Fibroblast of lung (primary cell): Measurements from ENCODE around the gene CFAP74. TPM values are rescaled to one million over a fixed set of nuclear protein-coding genes. Genes with fewer than 3 reads are reported as not detected.
"Not testable (repeated sequence)": the region's sequence is repeated elsewhere in the genome, so short reads cannot be mapped to it uniquely, and the experiment has no call there.

Experiments used
- DNase-seq, 2 donors: peaks; one replicate each; pipeline versions ENCODE4 v3.0.0 to v3.0.0-alpha.2; 2010; ENCODE audit warnings: low read depth in 2 of 2
- H2AFZ ChIP-seq: 2 replicates; pipeline ENCODE4 v1.5.1; 2012; ENCODE audit warnings: low read length, control low read depth, inconsistent platforms
- H3K27ac ChIP-seq: 2 replicates; pipeline ENCODE4 v1.5.1; 2011; ENCODE audit warnings: low read length, control low read depth; ENCODE audit not compliant: insufficient read depth
- H3K27me3 ChIP-seq: 2 replicates; pipeline ENCODE4 v1.5.1; 2011; ENCODE audit warnings: mild to moderate bottlenecking, low read length; ENCODE audit not compliant: control insufficient read depth, insufficient read depth
- H3K36me3 ChIP-seq: 2 replicates; pipeline ENCODE4 v1.5.1; 2011; ENCODE audit warnings: low read length; ENCODE audit not compliant: control insufficient read depth, insufficient read depth
- H3K4me1 ChIP-seq: 2 replicates; pipeline ENCODE4 v1.5.1; 2011; ENCODE audit warnings: low read length; ENCODE audit not compliant: control insufficient read depth, insufficient read depth; ENCODE audit errors: extremely low read depth
- H3K4me2 ChIP-seq: 2 replicates; pipeline ENCODE4 v1.5.1; 2011; ENCODE audit warnings: low read length, control low read depth; ENCODE audit not compliant: insufficient read depth; ENCODE audit errors: extremely low read depth
- H3K4me3 ChIP-seq, 4 experiments: fragments of 200-600 bp in 1 of 4; sonication (generic) in 1 of 4; replicated peaks in 1 of 4; 2 replicates each; pipeline ENCODE4 v1.5.1; 2011 to 2016; ENCODE audit warnings: low read length in 4 of 4, low read depth in 3 of 4, mild to moderate bottlenecking in 3 of 4, control low read depth in 2 of 4, inconsistent platforms in 1 of 4, mixed read lengths in 1 of 4; ENCODE audit not compliant: insufficient read depth in 1 of 4; ENCODE audit errors: control extremely low read depth in 1 of 4
- H3K79me2 ChIP-seq: 2 replicates; pipeline ENCODE4 v1.5.1; 2012; ENCODE audit warnings: mild to moderate bottlenecking, low read length, inconsistent platforms; ENCODE audit not compliant: control insufficient read depth, insufficient read depth
- H3K9ac ChIP-seq: 2 replicates; pipeline ENCODE4 v1.5.1; 2011; ENCODE audit warnings: mild to moderate bottlenecking, low read length, control low read depth; ENCODE audit not compliant: insufficient read depth
- H3K9me3 ChIP-seq: 2 replicates; pipeline ENCODE4 v1.5.1; 2012; ENCODE audit warnings: low read depth, low read length; ENCODE audit not compliant: control insufficient read depth, insufficient read depth
- H4K20me1 ChIP-seq: 2 replicates; pipeline ENCODE4 v1.5.1; 2011; ENCODE audit warnings: low read length; ENCODE audit not compliant: control insufficient read depth, insufficient read depth; ENCODE audit errors: extremely low read depth
- CTCF ChIP-seq, 2 donors: IDR thresholded peaks in 1 of 2; conservative IDR thresholded peaks in 1 of 2; 1 replicate in 1 of 2; 2 replicates in 1 of 2; pipeline ENCODE4 v1.5.1; 2011 to 2012; ENCODE audit warnings: low read length in 2 of 2, control low read depth in 1 of 2, inconsistent platforms in 1 of 2, low read depth in 1 of 2, mild to moderate bottlenecking in 1 of 2
- EZH2 ChIP-seq: IDR thresholded peaks from 2 replicates; pipeline ENCODE4 v1.5.1; 2012; ENCODE audit warnings: low read length, control low read depth, mild to moderate bottlenecking; ENCODE audit errors: missing control alignments
- polyA plus RNA-seq, 2 donors: library from polyadenylated mRNA; depleted of rRNA in 1 of 2; stranded (reverse) in 1 of 2; unstranded in 1 of 2; fragments of >200 nt; gene quantifications; 2 replicates each; pipeline ENCODE4 v1.2.1, GENCODE V29; 2011 to 2012; ENCODE audit warnings: missing spikeins in 1 of 2
- total RNA-seq: library from RNA; depleted of rRNA; stranded (reverse); fragments of >200 nt; gene quantifications from 2 replicates; pipeline ENCODE4 v1.2.1, GENCODE V29; 2014

CFAP74 gene
- total and polyA plus RNA-seq, 2 donors (not counting 1 experiment from before 2014, with no cell fraction given), result not detected

DNA sequence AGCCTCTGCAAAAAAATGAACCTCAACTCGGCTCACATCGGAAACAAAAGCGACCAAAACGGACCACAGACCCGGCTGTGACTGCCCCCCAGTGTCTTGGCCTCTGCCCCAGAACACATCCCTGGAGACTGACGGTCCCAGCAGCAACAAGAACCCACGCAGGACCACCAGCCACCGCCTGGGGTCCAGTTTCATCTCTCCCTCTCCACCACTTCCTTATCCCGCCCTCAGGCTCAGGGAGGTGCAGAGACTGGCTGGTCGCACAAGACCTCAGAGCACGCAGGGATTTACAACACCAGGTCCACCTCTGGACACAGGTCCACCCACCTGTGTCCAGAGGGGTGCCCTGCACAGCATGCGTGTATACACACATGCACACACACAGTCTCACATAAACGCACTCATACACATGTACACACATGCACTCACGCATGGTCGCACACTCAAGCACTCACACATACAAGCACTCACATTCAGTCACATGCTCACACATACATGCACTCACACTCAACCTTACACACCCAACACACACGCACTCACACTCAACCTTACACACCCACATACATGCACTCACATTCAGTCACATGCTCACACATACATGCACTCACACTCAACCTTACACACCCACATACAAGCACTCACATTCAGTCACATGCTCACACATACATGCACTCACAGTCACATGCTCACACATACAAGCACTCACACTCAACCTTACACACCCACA, 65.9 kb downstream of the CFAP74 start:
- no peaks in the 10 kb centered on the region for H3K4me1 ChIP-seq
- H3K9me3 ChIP-seq, result no peaks in the 10 kb centered on the region
- DNase-seq, result no peak
- H4K20me1 ChIP-seq, result no peaks in the 10 kb centered on the region
- no peak for TF ChIP-seq CTCF (conservative IDR thresholded peaks at IDR 0.05 in 1 of 2, IDR thresholded peaks at IDR 0.05 in 1 of 2; ENCODE audit: low read depth in 1 of 2, low read length in 2 of 2)
- no peak for TF ChIP-seq EZH2
- no peak overlapping the region for H2AFZ ChIP-seq
- no peaks in the 10 kb centered on the region for H3K27me3 ChIP-seq
- no peak overlapping the region for H3K4me2 ChIP-seq
- H3K9ac ChIP-seq, result no peak overlapping the region
- no peak overlapping the region for H3K27ac ChIP-seq
- no peaks in the 10 kb centered on the region for H3K36me3 ChIP-seq
- H3K79me2 ChIP-seq, result no peaks in the 10 kb centered on the region
- H3K4me3 ChIP-seq, result no peak overlapping the region

GRCh38 chr1:1937061-1937460, 66.5 kb downstream of the CFAP74 start:
- Histone ChIP-seq H4K20me1 (no peaks in the 10 kb centered on the region), H3K79me2 (no peaks in the 10 kb centered on the region), H3K9me3 (no peaks in the 10 kb centered on the region), H3K27ac (no peak overlapping the region), H3K27me3 (no peaks in the 10 kb centered on the region), H3K4me2 (no peak overlapping the region), H3K9ac (no peak overlapping the region), H3K4me3 (no peak overlapping the region), H3K36me3 (no peaks in the 10 kb centered on the region), H3K4me1 (no peaks in the 10 kb centered on the region), H2AFZ (no peak overlapping the region)
- TF ChIP-seq CTCF (conservative IDR thresholded peaks at IDR 0.05 in 1 of 2, IDR thresholded peaks at IDR 0.05 in 1 of 2; ENCODE audit: low read depth in 1 of 2, low read length in 2 of 2) (no peak), EZH2 (no peak)
- no peak for DNase-seq

- H4K20me1 ChIP-seq, DNase-seq, H3K4me2 ChIP-seq, H3K27me3 ChIP-seq, H3K4me1 ChIP-seq, H3K36me3 ChIP-seq, H3K79me2 ChIP-seq, H3K9ac ChIP-seq, H3K9me3 ChIP-seq, H3K4me3 ChIP-seq, H3K27ac ChIP-seq, H2AFZ ChIP-seq: not testable (repeated sequence)
These were observed 68.7 kb downstream of the CFAP74 start for GRCh38 chr1:1934848-1935247.
